Astrocyte of the cerebellum (primary cell): Measurements from ENCODE around the gene TTC23.

Experiments used
- DNase-seq: peaks from one replicate; pipeline ENCODE4 v3.0.0-alpha.2; 2011; ENCODE audit warnings: low read depth
- H3K4me3 ChIP-seq: 2 replicates; pipeline ENCODE4 v1.5.1; 2011; ENCODE audit warnings: mild to moderate bottlenecking, low read depth, low read length, moderate library complexity
- in situ Hi-C: cut with HindIII; loops from 2 replicates; pipeline ENCODE4 v1.10.0; 2017; ENCODE audit warnings: low sequenced_read_pairs
- TF ChIP-seq, protein P1 (sequence below): IDR thresholded peaks from 2 replicates; pipeline ENCODE4 v1.5.1; 2012; ENCODE audit warnings: low read length, low read depth, moderate library complexity, mild to moderate bottlenecking; ENCODE audit errors: missing control alignments

The TTC23 gene

GRCh38 chr15:99110581-99111320, 138.6 kb downstream of the TTC23 start:
- in situ Hi-C loops = no loop called here
- DNase-seq = no peak
- TF ChIP-seq, protein P1, sequence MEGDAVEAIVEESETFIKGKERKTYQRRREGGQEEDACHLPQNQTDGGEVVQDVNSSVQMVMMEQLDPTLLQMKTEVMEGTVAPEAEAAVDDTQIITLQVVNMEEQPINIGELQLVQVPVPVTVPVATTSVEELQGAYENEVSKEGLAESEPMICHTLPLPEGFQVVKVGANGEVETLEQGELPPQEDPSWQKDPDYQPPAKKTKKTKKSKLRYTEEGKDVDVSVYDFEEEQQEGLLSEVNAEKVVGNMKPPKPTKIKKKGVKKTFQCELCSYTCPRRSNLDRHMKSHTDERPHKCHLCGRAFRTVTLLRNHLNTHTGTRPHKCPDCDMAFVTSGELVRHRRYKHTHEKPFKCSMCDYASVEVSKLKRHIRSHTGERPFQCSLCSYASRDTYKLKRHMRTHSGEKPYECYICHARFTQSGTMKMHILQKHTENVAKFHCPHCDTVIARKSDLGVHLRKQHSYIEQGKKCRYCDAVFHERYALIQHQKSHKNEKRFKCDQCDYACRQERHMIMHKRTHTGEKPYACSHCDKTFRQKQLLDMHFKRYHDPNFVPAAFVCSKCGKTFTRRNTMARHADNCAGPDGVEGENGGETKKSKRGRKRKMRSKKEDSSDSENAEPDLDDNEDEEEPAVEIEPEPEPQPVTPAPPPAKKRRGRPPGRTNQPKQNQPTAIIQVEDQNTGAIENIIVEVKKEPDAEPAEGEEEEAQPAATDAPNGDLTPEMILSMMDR = no peak
- no peak overlapping the region for H3K4me3 ChIP-seq

DNA sequence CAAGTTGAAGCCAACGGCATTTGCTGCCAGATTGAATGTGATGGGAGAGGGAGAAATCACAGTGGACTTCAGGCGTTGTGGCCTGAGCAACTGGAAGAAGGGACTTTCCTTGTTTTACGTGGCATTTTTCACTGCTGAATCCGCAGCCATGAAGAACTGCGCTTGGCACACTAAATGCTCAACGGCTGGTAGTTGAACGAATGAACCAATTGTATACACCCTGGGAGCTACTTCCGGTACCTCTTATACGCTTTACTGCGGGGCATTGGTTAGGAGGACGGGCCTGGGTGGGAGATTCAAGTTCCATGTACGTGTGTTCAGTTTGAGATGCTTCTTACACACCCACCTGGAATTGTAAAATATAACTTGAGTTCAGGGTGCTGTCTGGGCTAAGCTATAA, 139.3 kb downstream of the TTC23 start:
- no peak overlapping the region for H3K4me3 ChIP-seq
- no peak for DNase-seq
- TF ChIP-seq, protein P1 = no peak
- in situ Hi-C loops = no loop called here

DNA sequence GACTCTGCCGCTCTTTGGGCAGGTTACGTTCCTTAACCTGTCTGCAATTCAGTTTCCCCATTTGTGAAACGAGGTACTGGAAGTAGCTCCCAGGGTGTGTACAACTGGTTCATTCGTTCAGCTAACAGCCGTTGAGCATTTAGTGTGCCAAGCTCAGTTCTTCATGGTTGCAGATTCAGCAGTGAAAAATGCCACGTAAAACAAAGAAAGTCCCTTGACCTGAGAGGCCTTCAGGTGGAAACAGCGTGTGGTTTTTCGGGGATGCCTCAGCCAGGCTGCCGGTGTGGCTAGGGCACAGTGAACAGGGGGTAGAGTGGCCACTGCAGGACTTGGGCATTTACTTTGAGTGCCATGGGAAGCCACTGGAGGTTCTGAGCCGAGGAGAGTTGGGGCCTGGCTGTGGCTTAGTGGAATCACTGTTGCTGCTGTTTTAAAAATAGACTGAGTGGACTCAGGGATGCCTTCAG, 139.8 kb downstream of the TTC23 start:
- H3K4me3 ChIP-seq = no peak overlapping the region
- DNase-seq = no peak
- in situ Hi-C loops = no loop called here
- TF ChIP-seq, protein P1 = no peak

DNA sequence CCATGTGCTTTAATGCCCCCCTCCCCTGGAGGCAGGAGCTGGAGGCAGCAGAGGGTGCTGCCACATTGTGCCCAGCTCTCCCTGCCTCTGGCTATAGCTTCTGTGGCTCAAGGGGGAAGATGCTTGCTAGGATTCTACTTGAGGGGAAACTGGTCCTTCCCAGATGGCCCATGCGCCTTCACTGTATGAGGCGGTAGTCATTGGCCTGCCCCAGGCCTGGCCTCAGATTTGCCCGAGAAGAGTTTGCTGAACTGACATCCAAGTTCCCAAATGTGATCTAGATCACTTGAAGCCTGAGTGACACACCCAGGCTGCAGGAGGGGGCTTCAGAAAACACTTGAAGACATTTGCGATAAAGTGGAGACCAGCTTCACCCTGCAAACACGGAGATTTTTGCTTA, 140.4 kb downstream of the TTC23 start:
- in situ Hi-C loops = no loop called here
- TF ChIP-seq, protein P1 = no peak
- no peak overlapping the region for H3K4me3 ChIP-seq
- no peak for DNase-seq

DNA sequence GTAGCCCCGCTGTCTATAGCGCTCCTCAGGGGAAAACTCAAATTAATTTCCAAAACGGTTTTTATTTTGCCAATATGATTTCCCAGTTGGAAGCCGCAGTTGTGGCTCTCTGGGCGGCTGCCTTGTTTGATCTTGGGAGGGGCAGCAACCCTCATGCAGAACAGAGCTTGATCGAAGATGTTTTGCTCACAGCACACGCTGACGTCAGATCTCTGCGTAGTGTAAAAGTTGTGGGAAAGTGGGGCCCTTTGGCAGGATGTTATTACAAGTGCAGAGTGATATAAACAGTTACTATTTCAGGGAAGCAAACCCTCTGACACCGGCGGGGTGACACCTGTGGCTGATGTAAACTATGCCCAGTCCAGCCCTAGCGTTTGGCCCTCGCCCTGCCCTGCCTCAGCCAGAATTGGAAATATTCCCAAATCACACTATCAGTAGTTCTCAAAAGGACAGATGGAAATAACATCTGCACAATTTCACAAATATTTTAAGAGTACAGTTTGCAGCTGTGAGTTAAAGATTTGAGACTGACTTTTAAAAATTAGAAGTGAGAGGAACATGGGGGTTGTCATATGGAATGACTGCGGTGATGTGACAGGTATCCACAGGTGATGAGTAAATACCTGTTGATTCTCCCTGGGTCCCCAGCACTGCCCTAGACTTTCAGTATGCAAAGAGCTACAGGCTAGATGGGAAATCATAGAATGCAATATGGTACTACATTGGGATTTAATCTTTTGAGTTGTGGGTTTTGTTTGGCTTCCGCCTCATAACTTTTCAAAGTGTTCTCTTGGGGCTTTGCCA, 142.8 kb downstream of the TTC23 start:
- DNase-seq = no peak
- in situ Hi-C loops = no loop called here
- TF ChIP-seq, protein P1 = no peak
- peak overlapping the region; percentile 42 for H3K4me3 ChIP-seq

DNA sequence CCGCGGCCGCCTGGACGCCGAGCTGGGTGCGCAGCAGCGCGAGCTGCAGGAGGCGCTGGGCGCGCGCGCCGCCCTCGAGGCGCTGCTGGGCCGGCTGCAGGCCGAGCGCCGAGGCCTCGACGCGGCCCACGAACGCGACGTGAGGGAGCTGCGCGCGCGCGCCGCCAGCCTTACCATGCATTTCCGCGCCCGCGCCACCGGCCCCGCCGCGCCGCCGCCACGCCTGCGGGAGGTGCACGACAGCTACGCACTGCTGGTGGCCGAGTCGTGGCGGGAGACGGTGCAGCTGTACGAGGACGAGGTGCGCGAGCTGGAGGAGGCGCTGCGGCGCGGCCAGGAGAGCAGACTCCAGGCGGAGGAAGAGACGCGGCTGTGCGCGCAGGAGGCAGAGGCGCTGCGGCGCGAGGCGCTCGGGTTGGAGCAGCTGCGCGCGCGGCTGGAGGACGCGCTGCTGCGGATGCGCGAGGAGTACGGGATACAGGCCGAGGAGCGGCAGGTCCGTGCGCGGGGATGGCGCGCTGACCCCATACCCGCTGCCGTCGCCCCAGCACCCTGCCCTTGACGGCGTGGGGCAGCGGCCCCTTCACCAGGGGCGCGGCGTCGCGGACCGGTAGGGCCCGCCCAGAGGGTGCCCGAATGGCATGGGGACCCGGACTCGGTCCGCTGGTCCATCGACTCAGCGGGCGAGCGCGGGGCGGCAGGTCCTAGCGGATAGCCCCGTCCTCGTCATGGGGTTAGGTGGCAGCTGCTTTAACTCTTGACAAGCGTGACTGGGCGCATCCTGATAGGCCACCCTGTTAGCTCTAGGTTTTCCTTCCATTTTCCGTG, 143.7 kb downstream of the TTC23 start:
- TF ChIP-seq, protein P1 = no peak
- in situ Hi-C loops = no loop called here
- DNase-seq = no peak
- peak overlapping the region; percentile 42 for H3K4me3 ChIP-seq
